WERI-Rb-1 (cell line): ENCODE data around the gene ZNF358.

ENCODE experiments used
- DNase-seq: peaks from one replicate; pipeline ENCODE4 v3.0.0-alpha.2; 2020
- H3K27ac ChIP-seq: fragments of 250-450 bp; sonication (Bioruptor Pico); 2 replicates; pipeline ENCODE4 v1.5.1; 2020; ENCODE audit warnings: mild to moderate bottlenecking, moderate library complexity
- H3K27me3 ChIP-seq: fragments of 250-450 bp; sonication (Bioruptor Pico); 2 replicates; pipeline ENCODE4 v1.5.1; 2021; ENCODE audit warnings: mild to moderate bottlenecking, low read depth, moderate library complexity; ENCODE audit not compliant: insufficient read depth, severe bottlenecking
- H3K36me3 ChIP-seq: fragments of 250-450 bp; sonication (Bioruptor Pico); 2 replicates; pipeline ENCODE4 v1.5.1; 2020; ENCODE audit warnings: mild to moderate bottlenecking, moderate library complexity
- H3K4me3 ChIP-seq: 2 replicates; pipeline ENCODE4 v1.5.1; 2011; ENCODE audit warnings: low read depth, mild to moderate bottlenecking, control low read depth, low read length
- H3K9me3 ChIP-seq: fragments of 250-450 bp; sonication (Bioruptor Pico); 2 replicates; pipeline ENCODE4 v1.5.1; 2021; ENCODE audit warnings: mild to moderate bottlenecking, moderate library complexity; ENCODE audit not compliant: severe bottlenecking
- CTCF ChIP-seq: IDR thresholded peaks from 2 replicates; pipeline ENCODE4 v1.5.1; 2011; ENCODE audit warnings: low read depth, mild to moderate bottlenecking, control low read depth, inconsistent platforms, low read length

Gene ZNF358

GRCh38 chr19:7471696-7472615, 43.9 kb upstream of the ZNF358 start:
- Histone ChIP-seq H3K4me3 (no peak overlapping the region), H3K36me3 (no peaks in the 10 kb centered on the region; the same call in 1 of the 2 replicates), H3K9me3 (no peaks in the 10 kb centered on the region), H3K27ac (no peak overlapping the region), H3K27me3 (no peaks in the 10 kb centered on the region)
- no peak for DNase-seq
- no peak for TF ChIP-seq CTCF

- no peak overlapping the region for H3K27ac ChIP-seq
- H3K4me3 ChIP-seq, result no peak overlapping the region
- no peaks in the 10 kb centered on the region for H3K27me3 ChIP-seq
- TF ChIP-seq CTCF, result no peak
- no peaks in the 10 kb centered on the region for H3K9me3 ChIP-seq
- no peak for DNase-seq
- H3K36me3 ChIP-seq, result no peaks in the 10 kb centered on the region; the same call in 1 of the 2 replicates
Measured at GRCh38 chr19:7475665-7476064, 40.2 kb upstream of the ZNF358 start.

- no peak overlapping the region for H3K27ac ChIP-seq
Measured at GRCh38 chr19:7476241-7476640, 39.7 kb upstream of the ZNF358 start.

GRCh38 chr19:7476777-7477494, 39.0 kb upstream of the ZNF358 start:
- no peak overlapping the region for H3K27ac ChIP-seq
- no peaks in the 10 kb centered on the region; the same call in 1 of the 2 replicates for H3K36me3 ChIP-seq
- H3K27me3 ChIP-seq, result no peaks in the 10 kb centered on the region
- no peak for DNase-seq
- TF ChIP-seq CTCF, result no peak
- H3K4me3 ChIP-seq, result no peak overlapping the region
- H3K9me3 ChIP-seq, result peaks cover 5% of the 10 kb centered on the region

More at GRCh38 chr19:7476241-7476640, 39.7 kb upstream of the ZNF358 start:
- DNase-seq, result no peak
- Histone ChIP-seq H3K36me3 (no peaks in the 10 kb centered on the region; the same call in 1 of the 2 replicates), H3K27me3 (no peaks in the 10 kb centered on the region), H3K9me3 (peaks cover 2% of the 10 kb centered on the region), H3K4me3 (no peak overlapping the region)
- TF ChIP-seq CTCF, result no peak

GRCh38 chr19:7477758-7478157, 38.1 kb upstream of the ZNF358 start:
- Histone ChIP-seq H3K36me3 (no peaks in the 10 kb centered on the region), H3K27ac (no peak overlapping the region), H3K4me3 (no peak overlapping the region), H3K27me3 (no peaks in the 10 kb centered on the region), H3K9me3 (peaks cover 5% of the 10 kb centered on the region)
- DNase-seq, result no peak
- TF ChIP-seq CTCF, result no peak
